Neural cell (in vitro differentiated cells): ENCODE results near the gene ARMC9. TPM values are rescaled to one million over a fixed set of nuclear protein-coding genes. Genes with fewer than 3 reads are reported as not detected.

ENCODE experiments used
- H2AFZ ChIP-seq: fragments of 200-600, 300-800 bp; sonication (generic), shearing (Covaris generic); 2 replicates; pipeline ENCODE4 v1.6.0; 2014; ENCODE audit warnings: low read depth, mild to moderate bottlenecking, antibody characterized with exemption, low read length, moderate library complexity
- H3F3A ChIP-seq: fragments of 200-600 bp; shearing (Covaris generic); 2 replicates; pipeline ENCODE4 v1.6.1; 2016; ENCODE audit warnings: mild to moderate bottlenecking, moderate library complexity, mixed read lengths, antibody characterized with exemption, low read length; ENCODE audit not compliant: insufficient read depth, poor library complexity, severe bottlenecking
- H3K27ac ChIP-seq: fragments of 200-600, 300-800 bp; sonication (generic), shearing (Covaris generic); 2 replicates; pipeline ENCODE4 v1.5.1; 2014; ENCODE audit warnings: mild to moderate bottlenecking, low read length, moderate library complexity
- H3K27me3 ChIP-seq: fragments of 300-800, 200-600 bp; sonication (generic), shearing (Covaris generic); 2 replicates; pipeline ENCODE4 v1.6.0; 2014; ENCODE audit warnings: mild to moderate bottlenecking, low read depth, low read length, moderate library complexity; ENCODE audit not compliant: insufficient read depth
- H3K36me3 ChIP-seq: fragments of 300-800, 200-600 bp; sonication (generic), shearing (Covaris generic); 2 replicates; pipeline ENCODE4 v1.5.1; 2014; ENCODE audit warnings: mild to moderate bottlenecking, antibody characterized with exemption, low read length, moderate library complexity; ENCODE audit not compliant: insufficient read depth
- H3K4me2 ChIP-seq: fragments of 300-800, 200-600 bp; sonication (generic), shearing (Covaris generic); 2 replicates; pipeline ENCODE4 v1.6.0; 2014; ENCODE audit warnings: mild to moderate bottlenecking, low read length
- H3K4me3 ChIP-seq: fragments of 300-800, 200-600 bp; sonication (generic), shearing (Covaris generic); 2 replicates; pipeline ENCODE4 v1.5.1; 2014; ENCODE audit warnings: mild to moderate bottlenecking, low read length, moderate library complexity
- H3K79me2 ChIP-seq: fragments of 200-600 bp; shearing (Covaris generic); replicated peaks from 2 replicates; pipeline ENCODE4 v1.6.0; 2014; ENCODE audit warnings: mild to moderate bottlenecking, low read length, moderate library complexity; ENCODE audit not compliant: insufficient read depth
- H3K9ac ChIP-seq: fragments of 300-800, 200-600 bp; sonication (generic), shearing (Covaris generic); 2 replicates; pipeline ENCODE4 v1.6.1; 2016; ENCODE audit warnings: mild to moderate bottlenecking, low read length, mixed read lengths
- H3K9me2 ChIP-seq: fragments of 200-600 bp; shearing (Covaris generic); 2 replicates; pipeline ENCODE4 v1.6.1; 2016; ENCODE audit warnings: mild to moderate bottlenecking, low read length, mixed read lengths; ENCODE audit not compliant: insufficient read depth
- H3K9me3 ChIP-seq: fragments of 200-600, 300-800 bp; sonication (generic), shearing (Covaris generic); 2 replicates; pipeline ENCODE4 v1.6.1; 2016; ENCODE audit warnings: mild to moderate bottlenecking, mixed run types, low read length, moderate library complexity, mixed read lengths
- H4K20me1 ChIP-seq: fragments of 200-600 bp; shearing (Covaris generic); 2 replicates; pipeline ENCODE4 v1.6.1; 2016; ENCODE audit warnings: mild to moderate bottlenecking, mixed run types; ENCODE audit not compliant: insufficient read depth
- CTCF ChIP-seq: fragments of 450-650 bp; IDR thresholded peaks from 2 replicates; pipeline ENCODE4 v1.5.1; 2014; ENCODE audit warnings: antibody characterized with exemption, mild to moderate bottlenecking, moderate library complexity; ENCODE audit not compliant: poor library complexity, severe bottlenecking
- EP300 ChIP-seq: fragments of 450-650 bp; conservative IDR thresholded peaks from 2 replicates; pipeline ENCODE4 v1.6.1; 2014; ENCODE audit warnings: antibody characterized with exemption, mild to moderate bottlenecking, moderate library complexity; ENCODE audit not compliant: poor library complexity, severe bottlenecking
- EZH2 ChIP-seq: fragments of 200-600, 300-800 bp; shearing (Covaris generic), sonication (generic); IDR thresholded peaks from 2 replicates; pipeline ENCODE4 v1.6.1; 2014; ENCODE audit warnings: antibody characterized with exemption, low read length, borderline replicate concordance, mild to moderate bottlenecking; ENCODE audit not compliant: insufficient read depth, poor library complexity, severe bottlenecking
- MXI1 ChIP-seq: fragments of 450-650 bp; conservative IDR thresholded peaks from 2 replicates; pipeline ENCODE4 v1.6.1; 2014; ENCODE audit warnings: antibody characterized with exemption, mild to moderate bottlenecking; ENCODE audit not compliant: poor library complexity, severe bottlenecking
- POLR2AphosphoS5 ChIP-seq: IDR thresholded peaks from 2 replicates; pipeline ENCODE4 v1.6.1; 2012
- RAD21 ChIP-seq: fragments of 450-650 bp; conservative IDR thresholded peaks from 2 replicates; pipeline ENCODE4 v1.6.1; 2014; ENCODE audit warnings: antibody characterized with exemption, mild to moderate bottlenecking, moderate library complexity
- SMC3 ChIP-seq: fragments of 450-650 bp; conservative IDR thresholded peaks from 2 replicates; pipeline ENCODE4 v1.6.1; 2014; ENCODE audit warnings: antibody characterized with exemption, mild to moderate bottlenecking, moderate library complexity; ENCODE audit not compliant: poor library complexity
- TAF1 ChIP-seq: IDR thresholded peaks from 2 replicates; pipeline ENCODE4 v1.6.1; 2012; ENCODE audit warnings: low read depth
- polyA plus RNA-seq: library from polyadenylated mRNA; depleted of rRNA; stranded (reverse); fragments of >200 nt; gene quantifications from 2 replicates; pipeline ENCODE4 v1.2.3, GENCODE V29; 2014
- TF ChIP-seq, protein P1 (sequence below): IDR thresholded peaks from 2 replicates; pipeline ENCODE4 v1.6.1; 2012; ENCODE audit warnings: borderline replicate concordance

Gene ARMC9
- polyA plus RNA-seq, 1 donor from 2014 or later: 13.9 TPM

DNA sequence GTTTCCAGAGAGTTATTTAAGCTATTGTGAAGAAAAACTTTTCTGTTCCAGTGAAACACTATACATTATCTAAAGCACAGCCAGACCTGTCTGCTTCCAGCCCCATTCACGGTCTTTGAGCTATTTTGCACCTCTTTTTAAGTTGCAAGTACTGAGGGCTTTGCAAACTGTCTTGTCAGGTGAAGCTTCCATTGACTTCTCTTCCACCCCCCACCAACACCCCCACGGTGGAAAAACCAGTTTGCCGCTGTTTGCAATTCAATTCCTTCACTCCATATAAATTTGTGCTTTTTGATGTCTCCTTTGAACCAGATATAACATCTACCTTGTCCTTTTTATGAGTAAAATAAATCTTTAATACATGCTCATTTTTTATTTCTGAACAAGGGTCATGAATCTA is 212.8 kb downstream of the ARMC9 start:
- H3K4me2 ChIP-seq: no peak overlapping the region
- no peak overlapping the region for H3K4me3 ChIP-seq
- TF ChIP-seq CTCF: no peak
- no peak for TF ChIP-seq TAF1
- TF ChIP-seq SMC3: no peak
- no peak for TF ChIP-seq EP300
- no peak for TF ChIP-seq MXI1
- TF ChIP-seq RAD21: no peak
- TF ChIP-seq, protein P1, sequence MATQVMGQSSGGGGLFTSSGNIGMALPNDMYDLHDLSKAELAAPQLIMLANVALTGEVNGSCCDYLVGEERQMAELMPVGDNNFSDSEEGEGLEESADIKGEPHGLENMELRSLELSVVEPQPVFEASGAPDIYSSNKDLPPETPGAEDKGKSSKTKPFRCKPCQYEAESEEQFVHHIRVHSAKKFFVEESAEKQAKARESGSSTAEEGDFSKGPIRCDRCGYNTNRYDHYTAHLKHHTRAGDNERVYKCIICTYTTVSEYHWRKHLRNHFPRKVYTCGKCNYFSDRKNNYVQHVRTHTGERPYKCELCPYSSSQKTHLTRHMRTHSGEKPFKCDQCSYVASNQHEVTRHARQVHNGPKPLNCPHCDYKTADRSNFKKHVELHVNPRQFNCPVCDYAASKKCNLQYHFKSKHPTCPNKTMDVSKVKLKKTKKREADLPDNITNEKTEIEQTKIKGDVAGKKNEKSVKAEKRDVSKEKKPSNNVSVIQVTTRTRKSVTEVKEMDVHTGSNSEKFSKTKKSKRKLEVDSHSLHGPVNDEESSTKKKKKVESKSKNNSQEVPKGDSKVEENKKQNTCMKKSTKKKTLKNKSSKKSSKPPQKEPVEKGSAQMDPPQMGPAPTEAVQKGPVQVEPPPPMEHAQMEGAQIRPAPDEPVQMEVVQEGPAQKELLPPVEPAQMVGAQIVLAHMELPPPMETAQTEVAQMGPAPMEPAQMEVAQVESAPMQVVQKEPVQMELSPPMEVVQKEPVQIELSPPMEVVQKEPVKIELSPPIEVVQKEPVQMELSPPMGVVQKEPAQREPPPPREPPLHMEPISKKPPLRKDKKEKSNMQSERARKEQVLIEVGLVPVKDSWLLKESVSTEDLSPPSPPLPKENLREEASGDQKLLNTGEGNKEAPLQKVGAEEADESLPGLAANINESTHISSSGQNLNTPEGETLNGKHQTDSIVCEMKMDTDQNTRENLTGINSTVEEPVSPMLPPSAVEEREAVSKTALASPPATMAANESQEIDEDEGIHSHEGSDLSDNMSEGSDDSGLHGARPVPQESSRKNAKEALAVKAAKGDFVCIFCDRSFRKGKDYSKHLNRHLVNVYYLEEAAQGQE: no peak
- TF ChIP-seq POLR2AphosphoS5: no peak
- TF ChIP-seq EZH2: no peak
- no peaks in the 10 kb centered on the region for H3F3A ChIP-seq
- peaks cover 5% of the 10 kb centered on the region for H3K27me3 ChIP-seq
- no peaks in the 10 kb centered on the region for H3K79me2 ChIP-seq
- H2AFZ ChIP-seq: no peak overlapping the region
- H3K9me3 ChIP-seq: no peaks in the 10 kb centered on the region
- H4K20me1 ChIP-seq: no peaks in the 10 kb centered on the region
- H3K27ac ChIP-seq: no peak overlapping the region
- H3K36me3 ChIP-seq: no peaks in the 10 kb centered on the region
- no peaks in the 10 kb centered on the region for H3K9me2 ChIP-seq
- no peak overlapping the region for H3K9ac ChIP-seq

DNA sequence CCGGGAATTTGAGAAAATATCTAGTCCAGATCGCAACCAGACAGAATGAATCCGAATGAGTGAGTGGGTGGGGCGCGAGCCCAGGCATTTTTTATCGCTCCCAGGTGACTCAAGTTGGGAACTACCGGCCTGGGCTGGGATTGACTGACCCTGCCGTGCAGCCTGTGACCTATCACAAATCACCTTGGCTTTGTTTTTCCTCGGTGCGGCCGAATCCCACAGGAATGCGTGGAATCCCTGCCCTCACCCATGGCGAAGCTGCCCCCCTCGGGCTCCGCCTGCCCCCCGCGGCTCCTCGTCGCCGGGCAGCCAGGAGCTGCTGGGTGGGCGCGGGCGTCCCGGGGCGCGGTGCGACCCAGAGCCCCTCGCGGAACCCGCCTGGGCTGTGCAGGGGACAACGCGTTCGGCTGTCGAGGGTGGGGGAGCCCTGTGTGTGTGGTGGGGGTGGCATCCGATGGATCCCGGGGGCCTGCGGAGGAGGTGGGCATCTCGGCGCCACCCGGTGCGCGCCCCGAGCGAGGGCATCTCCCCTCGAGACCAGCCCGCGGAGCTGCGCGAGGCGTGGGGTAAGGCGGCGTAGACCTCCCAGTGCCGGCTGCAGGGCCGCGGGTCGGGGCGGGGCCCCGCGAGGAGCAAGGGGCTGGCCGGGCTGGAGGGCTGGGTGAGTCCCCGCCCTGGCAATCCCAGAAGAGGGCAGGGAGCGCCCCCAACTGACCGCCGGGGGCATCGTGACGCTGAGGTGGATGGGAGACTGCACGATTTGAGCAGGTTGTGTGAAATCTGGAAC is 213.6 kb downstream of the ARMC9 start:
- no peak overlapping the region for H3K27ac ChIP-seq
- peak overlapping the region; percentile 65 for H3K4me3 ChIP-seq
- peak; percentile 23 for TF ChIP-seq MXI1
- TF ChIP-seq SMC3: peak; percentile 59
- TF ChIP-seq POLR2AphosphoS5: no peak
- TF ChIP-seq RAD21: peak; percentile 72
- TF ChIP-seq EZH2: no peak
- peak; percentile 77 for TF ChIP-seq CTCF
- no peak overlapping the region for H3K4me2 ChIP-seq
- H3K9me2 ChIP-seq: no peaks in the 10 kb centered on the region
- no peaks in the 10 kb centered on the region for H3K9me3 ChIP-seq
- H3K27me3 ChIP-seq: peaks cover 5% of the 10 kb centered on the region
- no peaks in the 10 kb centered on the region for H4K20me1 ChIP-seq
- no peaks in the 10 kb centered on the region for H3F3A ChIP-seq
- no peaks in the 10 kb centered on the region for H3K79me2 ChIP-seq
- no peak overlapping the region for H2AFZ ChIP-seq
- H3K36me3 ChIP-seq: no peaks in the 10 kb centered on the region
- peak overlapping the region; percentile 45 for H3K9ac ChIP-seq
